Trophoblast cell (in vitro differentiated cells and primary cell): ENCODE measurements around the gene PLA2G7.

Source experiments
- DNase-seq, 2 donors: peaks; one replicate each; pipeline ENCODE4 v3.0.0-alpha.2; 2016
- H2AFZ ChIP-seq: 2 replicates; pipeline ENCODE4 v1.6.1; 2013; ENCODE audit warnings: low read length, moderate library complexity, mild to moderate bottlenecking; ENCODE audit not compliant: insufficient read depth, poor library complexity
- H2AK5ac ChIP-seq: 2 replicates; pipeline ENCODE4 v1.6.1; 2013; ENCODE audit warnings: mild to moderate bottlenecking, low read length
- H2BK120ac ChIP-seq: 2 replicates; pipeline ENCODE4 v1.6.1; 2013; ENCODE audit warnings: low read length, mild to moderate bottlenecking, moderate library complexity; ENCODE audit not compliant: insufficient read depth, poor library complexity
- H2BK12ac ChIP-seq: 2 replicates; pipeline ENCODE4 v1.6.1; 2013; ENCODE audit warnings: mild to moderate bottlenecking, low read length, moderate library complexity
- H2BK5ac ChIP-seq: 2 replicates; pipeline ENCODE4 v1.6.1; 2013; ENCODE audit warnings: low read length, low read depth, moderate library complexity, mild to moderate bottlenecking; ENCODE audit not compliant: poor library complexity
- H3K14ac ChIP-seq: 2 replicates; pipeline ENCODE4 v1.6.1; 2013; ENCODE audit warnings: mild to moderate bottlenecking, low read length
- H3K18ac ChIP-seq: 2 replicates; pipeline ENCODE4 v1.6.1; 2013; ENCODE audit warnings: mild to moderate bottlenecking, low read length
- H3K23ac ChIP-seq: 2 replicates; pipeline ENCODE4 v1.6.1; 2013; ENCODE audit warnings: low read length
- H3K27ac ChIP-seq: 2 replicates; pipeline ENCODE4 v1.5.1; 2013; ENCODE audit warnings: low read depth, mild to moderate bottlenecking, inconsistent platforms, low read length, moderate library complexity
- H3K27me3 ChIP-seq: 2 replicates; pipeline ENCODE4 v1.6.1; 2013; ENCODE audit warnings: inconsistent platforms, mild to moderate bottlenecking, low read length, moderate library complexity; ENCODE audit not compliant: insufficient read depth
- H3K36me3 ChIP-seq, 2 experiments: 1 replicate in 1 of 2; 2 replicates in 1 of 2; pipeline ENCODE4 v1.6.1; 2013; ENCODE audit warnings: low read length in 2 of 2, mild to moderate bottlenecking in 2 of 2, moderate library complexity in 1 of 2; ENCODE audit not compliant: insufficient read depth in 2 of 2, control insufficient read depth in 1 of 2
- H3K4ac ChIP-seq: 2 replicates; pipeline ENCODE4 v1.6.1; 2013; ENCODE audit warnings: low read depth, mild to moderate bottlenecking, low read length, moderate library complexity
- H3K4me1 ChIP-seq, 2 experiments: 1 replicate in 1 of 2; 2 replicates in 1 of 2; pipeline ENCODE4 v1.6.1; 2013; ENCODE audit warnings: low read length in 2 of 2, mild to moderate bottlenecking in 2 of 2, moderate library complexity in 1 of 2; ENCODE audit not compliant: insufficient read depth in 2 of 2, control insufficient read depth in 1 of 2
- H3K4me2 ChIP-seq: 2 replicates; pipeline ENCODE4 v1.6.1; 2013; ENCODE audit warnings: inconsistent platforms, mild to moderate bottlenecking, low read length, moderate library complexity
- H3K4me3 ChIP-seq: 2 replicates; pipeline ENCODE4 v1.5.1; 2013; ENCODE audit warnings: mild to moderate bottlenecking, low read depth, low read length, inconsistent platforms
- H3K79me1 ChIP-seq: one replicate; pipeline ENCODE4 v1.6.1; 2013; ENCODE audit warnings: low read length
- H3K79me2 ChIP-seq: 2 replicates; pipeline ENCODE4 v1.6.1; 2013; ENCODE audit warnings: low read length, mild to moderate bottlenecking; ENCODE audit not compliant: control insufficient read depth, insufficient read depth, poor library complexity
- H3K9ac ChIP-seq: 2 replicates; pipeline ENCODE4 v1.6.1; 2013; ENCODE audit warnings: mild to moderate bottlenecking, low read length
- H3K9me3 ChIP-seq: 2 replicates; pipeline ENCODE4 v1.6.1; 2013; ENCODE audit warnings: low read depth, mild to moderate bottlenecking, control low read depth, inconsistent platforms, low read length; ENCODE audit not compliant: insufficient read depth
- H4K12ac ChIP-seq: 2 replicates; pipeline ENCODE4 v1.6.1; 2013; ENCODE audit warnings: low read depth, mild to moderate bottlenecking, low read length, moderate library complexity
- H4K8ac ChIP-seq: 2 replicates; pipeline ENCODE4 v1.6.1; 2013; ENCODE audit warnings: low read depth, mild to moderate bottlenecking, low read length, moderate library complexity
- H4K91ac ChIP-seq: one replicate; pipeline ENCODE4 v1.6.1; 2013; ENCODE audit warnings: low read depth, mild to moderate bottlenecking, low read length, moderate library complexity
- WGBS: extraction: QIAGEN DNeasy Blood & Tissue Kit; methylation state at CpG from one replicate; pipeline ENCODE4 v1.1.7; 2013; ENCODE audit warnings: missing lambda C conversion rate; ENCODE audit not compliant: insufficient read length, insufficient coverage; ENCODE audit errors: extremely low coverage; 5-methylcytosine and 5-hydroxymethylcytosine counted together

The PLA2G7 gene

GRCh38 chr6:46688966-46689335 lies 46.2 kb downstream of the PLA2G7 start:
- no peak overlapping the region for H3K18ac ChIP-seq
- H2BK120ac ChIP-seq, result no peak overlapping the region
- no peak overlapping the region for H3K9ac ChIP-seq
- no peak overlapping the region for H2BK12ac ChIP-seq
- WGBS, result no CpG with 5 or more reads among the region's 13 CpGs
- H3K4me3 ChIP-seq, result no peak overlapping the region
- no peak overlapping the region for H3K27ac ChIP-seq
- H3K79me2 ChIP-seq, result no peaks in the 10 kb centered on the region
- H3K4me2 ChIP-seq, result no peak overlapping the region
- H3K9me3 ChIP-seq, result no peaks in the 10 kb centered on the region
- H3K27me3 ChIP-seq, result no peaks in the 10 kb centered on the region
- no peak overlapping the region for H4K91ac ChIP-seq
- no peak overlapping the region for H4K8ac ChIP-seq
- H2BK5ac ChIP-seq, result no peak overlapping the region
- no peak overlapping the region for H3K4ac ChIP-seq
- no peak overlapping the region for H3K14ac ChIP-seq
- no peaks in the 10 kb centered on the region for H3K4me1 ChIP-seq
- no peaks in the 10 kb centered on the region for H3K79me1 ChIP-seq
- H3K23ac ChIP-seq, result no peak overlapping the region
- H2AFZ ChIP-seq, result no peak overlapping the region
- H2AK5ac ChIP-seq, result no peak overlapping the region
- DNase-seq, result no peak
- H3K36me3 ChIP-seq, result no peaks in the 10 kb centered on the region
- H4K12ac ChIP-seq, result no peak overlapping the region

GRCh38 chr6:46688117-46688965 lies 46.8 kb downstream of the PLA2G7 start:
- Histone ChIP-seq H4K12ac (no peak overlapping the region), H3K4ac (no peak overlapping the region), H2BK12ac (no peak overlapping the region), H3K36me3 (no peaks in the 10 kb centered on the region), H3K4me3 (no peak overlapping the region), H4K8ac (no peak overlapping the region), H3K79me1 (no peaks in the 10 kb centered on the region), H3K9ac (no peak overlapping the region), H2BK120ac (no peak overlapping the region), H3K4me2 (no peak overlapping the region), H4K91ac (no peak overlapping the region), H3K27me3 (no peaks in the 10 kb centered on the region), H3K23ac (no peak overlapping the region), H3K14ac (no peak overlapping the region), H2AFZ (no peak overlapping the region), H3K18ac (no peak overlapping the region), H3K4me1 (no peaks in the 10 kb centered on the region), H2AK5ac (no peak overlapping the region), H3K9me3 (no peaks in the 10 kb centered on the region), H2BK5ac (no peak overlapping the region), H3K27ac (no peak overlapping the region), H3K79me2 (no peaks in the 10 kb centered on the region)
- WGBS, result no CpG with 5 or more reads among the region's 85 CpGs
- DNase-seq, result no peak

- Histone ChIP-seq H2AK5ac (no peak within 1 kb of the TSS), H3K27ac (no peak within 1 kb of the TSS), H3K23ac (no peak within 1 kb of the TSS), H4K8ac (no peak within 1 kb of the TSS), H3K9ac (no peak within 1 kb of the TSS), H4K91ac (no peak within 1 kb of the TSS), H3K79me2 (no peaks in the 10 kb centered on the region), H3K9me3 (no peaks in the 10 kb centered on the region), H2BK5ac (no peak within 1 kb of the TSS), H3K79me1 (no peaks in the 10 kb centered on the region), H3K18ac (no peak within 1 kb of the TSS), H3K4me3 (no peak within 1 kb of the TSS), H2AFZ (no peak within 1 kb of the TSS), H3K4ac (no peak within 1 kb of the TSS), H3K27me3 (no peaks in the 10 kb centered on the region), H3K4me2 (no peak within 1 kb of the TSS), H3K14ac (no peak within 1 kb of the TSS), H2BK12ac (no peak within 1 kb of the TSS), H3K4me1 (no peaks in the 10 kb centered on the region), H2BK120ac (no peak within 1 kb of the TSS), H4K12ac (no peak within 1 kb of the TSS), H3K36me3 (no peaks in the 10 kb centered on the region)
- no CpG with 5 or more reads among the region's 41 CpGs for WGBS
- DNase-seq, result no peak
Measured at GRCh38 chr6:46687619-46688097, 47.5 kb downstream of the PLA2G7 start, which contains the start of gene TDRD6. TSS of gene TDRD6 (plus strand) at chr6:46687885. CDS start at chr6:46688129, 244 bp downstream.

GRCh38 chr6:46684771-46685170 lies 50.4 kb downstream of the PLA2G7 start:
- no peak overlapping the region for H3K9ac ChIP-seq
- no peak overlapping the region for H2BK5ac ChIP-seq
- H3K4ac ChIP-seq, result no peak overlapping the region
- H2BK120ac ChIP-seq, result no peak overlapping the region
- no peak overlapping the region for H3K23ac ChIP-seq
- no peak overlapping the region for H4K91ac ChIP-seq
- peak in 1 of 2 donors; percentile 70 for DNase-seq
- no peaks in the 10 kb centered on the region for H3K27me3 ChIP-seq
- H3K18ac ChIP-seq, result no peak overlapping the region
- H3K4me2 ChIP-seq, result no peak overlapping the region
- no peak overlapping the region for H2AK5ac ChIP-seq
- H3K4me3 ChIP-seq, result no peak overlapping the region
- H3K9me3 ChIP-seq, result no peaks in the 10 kb centered on the region
- H3K79me1 ChIP-seq, result no peaks in the 10 kb centered on the region
- no peaks in the 10 kb centered on the region for H3K36me3 ChIP-seq
- no peak overlapping the region for H4K8ac ChIP-seq
- H3K14ac ChIP-seq, result no peak overlapping the region
- no peaks in the 10 kb centered on the region for H3K79me2 ChIP-seq
- no peak overlapping the region for H2AFZ ChIP-seq
- H3K4me1 ChIP-seq, result no peaks in the 10 kb centered on the region
- no peak overlapping the region for H3K27ac ChIP-seq
- H2BK12ac ChIP-seq, result no peak overlapping the region
- no peak overlapping the region for H4K12ac ChIP-seq
- no CpG with 5 or more reads among the region's 4 CpGs for WGBS
